Memory B cell (primary cell): Measurements from ENCODE around the gene LDLRAP1.
A peak's percentile ranks its signal among the peaks of the same experiment; 100 is the strongest.
"Not testable (repeated sequence)": the region's sequence is repeated elsewhere in the genome, so short reads cannot be mapped to it uniquely, and the experiment has no call there.

ENCODE experiments used
- ATAC-seq: fragments of 150-1000 bp; cut with Tn5 transposase; 2 replicates; pipeline ENCODE4 v1.10.0; 2021; ENCODE audit warnings: low read depth, mild to moderate bottlenecking, moderate library complexity
- DNase-seq, 2 donors: peaks; one replicate each; pipeline ENCODE4 v3.0.0; 2022; ENCODE audit warnings: low spot score in 2 of 2
- H3K27ac Mint-ChIP-seq: one replicate; pipeline ENCODE4 v1.8.0; 2022; ENCODE audit warnings: mild to moderate bottlenecking, moderate library complexity, mixed read lengths
- H3K27me3 Mint-ChIP-seq: one replicate; pipeline ENCODE4 v1.8.0; 2022; ENCODE audit warnings: mixed read lengths
- H3K36me3 Mint-ChIP-seq: one replicate; pipeline ENCODE4 v1.8.0; 2022; ENCODE audit warnings: mild to moderate bottlenecking, mixed read lengths
- H3K4me1 Mint-ChIP-seq: one replicate; pipeline ENCODE4 v1.8.0; 2022; ENCODE audit warnings: mixed read lengths
- H3K4me3 Mint-ChIP-seq: one replicate; pipeline ENCODE4 v1.8.0; 2022; ENCODE audit warnings: mild to moderate bottlenecking, moderate library complexity, mixed read lengths
- H3K9me3 Mint-ChIP-seq: one replicate; pipeline ENCODE4 v1.8.0; 2022; ENCODE audit warnings: mixed read lengths

Gene LDLRAP1

DNA sequence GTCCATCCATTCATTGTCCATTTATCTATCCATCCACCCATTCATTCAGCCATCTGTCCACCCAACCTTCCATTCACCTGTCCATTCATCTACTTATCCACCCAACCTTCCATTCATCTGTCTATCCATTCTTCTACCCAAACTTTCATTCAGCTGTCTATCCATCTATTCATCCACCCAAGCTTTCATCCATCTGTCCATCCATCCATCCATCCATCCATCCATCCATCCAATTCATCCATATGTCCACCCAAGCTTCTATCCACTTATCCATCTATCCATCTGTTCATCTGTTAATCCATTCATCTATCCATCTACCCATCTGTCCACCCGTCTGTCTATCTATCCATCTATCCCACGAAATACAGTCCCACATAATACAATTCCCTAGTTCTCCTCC, 51.6 kb downstream of the LDLRAP1 start:
- ATAC-seq (no peak), DNase-seq (no peak)
- peaks cover 6% of the 10 kb centered on the region for H3K4me1 Mint-ChIP-seq
- H3K4me3 Mint-ChIP-seq, result no peak overlapping the region
- H3K27me3 Mint-ChIP-seq, result peaks cover 14% of the 10 kb centered on the region
- no peak overlapping the region for H3K27ac Mint-ChIP-seq
- peaks cover 2% of the 10 kb centered on the region for H3K36me3 Mint-ChIP-seq
- peaks cover 3% of the 10 kb centered on the region for H3K9me3 Mint-ChIP-seq

DNA sequence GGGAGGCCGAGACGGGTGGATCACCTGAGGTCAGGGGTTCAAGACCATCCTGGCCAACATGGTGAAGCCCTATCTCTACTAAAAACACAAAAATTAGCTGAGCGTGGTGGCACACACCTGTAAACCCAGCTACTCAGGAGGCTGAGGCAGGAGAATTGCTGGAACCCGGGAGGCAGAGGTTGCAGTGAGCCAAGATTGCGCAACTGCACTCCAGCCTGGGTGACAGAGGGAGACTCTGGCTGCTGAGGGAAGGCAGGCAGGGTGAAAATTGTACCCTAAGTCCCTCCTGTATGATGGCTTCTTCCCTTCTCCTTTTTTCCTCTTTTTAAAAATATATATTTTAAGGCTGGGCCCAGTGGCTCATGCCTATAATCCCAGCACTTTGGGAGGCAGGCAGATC, 53.2 kb downstream of the LDLRAP1 start:
- DNase-seq, H3K9me3 Mint-ChIP-seq, H3K27ac Mint-ChIP-seq, H3K4me3 Mint-ChIP-seq, ATAC-seq, H3K36me3 Mint-ChIP-seq, H3K4me1 Mint-ChIP-seq: not testable (repeated sequence)
- H3K27me3 Mint-ChIP-seq, result peaks cover 14% of the 10 kb centered on the region

DNA sequence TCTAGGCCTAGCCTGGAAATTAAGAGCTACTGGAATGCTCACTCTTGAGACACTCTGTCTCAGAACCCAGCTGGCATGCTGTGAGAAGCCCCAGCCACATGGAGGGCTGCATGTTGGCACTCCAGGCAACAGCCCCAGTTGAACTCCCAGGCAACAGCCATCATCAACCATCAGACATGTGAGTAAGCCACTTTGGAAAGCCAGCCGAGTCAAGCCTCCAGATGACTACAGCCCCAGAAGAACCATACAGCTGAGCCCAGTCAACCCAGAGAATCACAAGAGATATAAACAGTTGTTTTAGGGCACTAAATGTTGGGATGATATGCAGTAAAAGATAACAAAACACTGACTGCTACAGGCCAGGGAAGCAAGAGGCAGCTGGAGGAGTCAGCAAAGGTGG, 55.5 kb downstream of the LDLRAP1 start:
- Mint-ChIP-seq H3K4me1 (peaks cover 12% of the 10 kb centered on the region), H3K27ac (no peak overlapping the region), H3K36me3 (peaks cover 2% of the 10 kb centered on the region), H3K9me3 (peaks cover 3% of the 10 kb centered on the region), H3K27me3 (peaks cover 18% of the 10 kb centered on the region), H3K4me3 (no peak overlapping the region)
- ATAC-seq (no peak), DNase-seq (no peak)

DNA sequence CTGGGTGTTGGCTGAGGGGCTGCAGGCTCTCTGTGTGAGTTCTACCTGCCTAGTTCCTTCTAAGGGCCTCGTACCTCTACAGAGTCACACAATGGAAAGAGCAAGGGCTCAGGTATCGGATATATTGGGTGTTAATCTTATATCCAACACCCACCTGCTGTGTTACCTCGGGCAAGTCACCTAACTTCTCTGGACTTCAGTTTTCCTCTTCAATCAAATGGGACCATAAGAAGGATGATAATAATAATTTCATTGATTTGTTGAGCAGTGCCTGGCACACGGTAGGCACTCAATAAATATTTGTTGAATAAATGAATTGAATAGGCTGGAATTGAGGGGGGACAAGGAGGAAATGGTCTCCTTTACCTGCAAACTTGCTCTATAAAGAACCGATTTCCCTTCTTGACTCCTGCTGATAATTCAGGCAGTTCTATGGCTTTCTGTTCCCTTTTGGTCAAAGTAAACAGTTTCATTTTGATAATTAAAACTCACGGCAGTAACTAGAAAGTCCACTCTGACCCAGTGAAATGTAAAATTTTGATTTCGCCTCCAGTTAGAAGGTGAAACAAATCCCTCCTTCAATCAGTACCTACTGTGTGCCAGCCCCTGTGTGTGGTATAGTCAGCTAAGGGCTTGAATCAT, 56.7 kb downstream of the LDLRAP1 start:
- no peak overlapping the region for H3K27ac Mint-ChIP-seq
- H3K36me3 Mint-ChIP-seq, result peaks cover 2% of the 10 kb centered on the region
- H3K9me3 Mint-ChIP-seq, result peaks cover 1% of the 10 kb centered on the region
- no peak overlapping the region for H3K4me3 Mint-ChIP-seq
- ATAC-seq (peak; percentile 45), DNase-seq (no peak)
- peaks cover 12% of the 10 kb centered on the region for H3K4me1 Mint-ChIP-seq
- H3K27me3 Mint-ChIP-seq, result peaks cover 13% of the 10 kb centered on the region

DNA sequence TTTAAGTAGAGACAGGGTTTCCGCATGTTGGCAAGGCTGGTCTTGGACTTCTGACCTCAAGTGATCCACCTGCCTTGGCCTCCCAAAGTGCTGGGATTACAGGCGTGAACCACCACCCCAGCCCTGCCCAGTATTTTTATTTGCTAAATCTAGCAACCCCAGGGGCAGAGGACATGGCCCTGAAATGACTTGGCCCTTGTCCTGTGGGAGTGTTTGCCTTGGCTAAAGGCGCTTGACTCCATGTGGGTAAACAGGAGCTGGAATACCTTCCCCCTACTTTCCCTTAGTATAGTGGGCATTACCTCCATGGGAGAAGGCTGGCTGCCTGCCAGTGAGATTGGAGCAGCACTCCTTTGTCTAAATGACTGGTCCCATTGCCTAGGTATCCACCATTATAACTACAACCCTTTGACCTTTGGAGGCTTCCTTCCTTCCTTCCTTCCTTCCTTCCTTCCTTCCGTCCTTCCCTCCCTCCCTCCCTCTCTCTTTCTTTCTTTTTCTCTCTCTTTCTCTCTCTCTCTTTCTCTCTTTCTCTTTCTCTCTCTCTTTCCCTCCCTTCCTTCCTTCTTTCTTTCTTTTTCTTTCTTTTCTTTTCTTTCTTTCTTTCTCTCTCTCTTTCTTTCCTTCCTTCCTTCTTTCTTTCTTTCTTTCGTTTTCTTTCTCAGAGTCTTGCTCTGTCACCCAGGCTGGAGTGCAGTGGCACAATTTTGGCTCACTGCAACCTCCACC, 57.7 kb downstream of the LDLRAP1 start:
- not testable (repeated sequence) for H3K36me3 Mint-ChIP-seq, ATAC-seq, H3K9me3 Mint-ChIP-seq, DNase-seq, H3K4me3 Mint-ChIP-seq, H3K27ac Mint-ChIP-seq
- peaks cover 13% of the 10 kb centered on the region for H3K27me3 Mint-ChIP-seq
- H3K4me1 Mint-ChIP-seq, result peaks cover 12% of the 10 kb centered on the region

DNA sequence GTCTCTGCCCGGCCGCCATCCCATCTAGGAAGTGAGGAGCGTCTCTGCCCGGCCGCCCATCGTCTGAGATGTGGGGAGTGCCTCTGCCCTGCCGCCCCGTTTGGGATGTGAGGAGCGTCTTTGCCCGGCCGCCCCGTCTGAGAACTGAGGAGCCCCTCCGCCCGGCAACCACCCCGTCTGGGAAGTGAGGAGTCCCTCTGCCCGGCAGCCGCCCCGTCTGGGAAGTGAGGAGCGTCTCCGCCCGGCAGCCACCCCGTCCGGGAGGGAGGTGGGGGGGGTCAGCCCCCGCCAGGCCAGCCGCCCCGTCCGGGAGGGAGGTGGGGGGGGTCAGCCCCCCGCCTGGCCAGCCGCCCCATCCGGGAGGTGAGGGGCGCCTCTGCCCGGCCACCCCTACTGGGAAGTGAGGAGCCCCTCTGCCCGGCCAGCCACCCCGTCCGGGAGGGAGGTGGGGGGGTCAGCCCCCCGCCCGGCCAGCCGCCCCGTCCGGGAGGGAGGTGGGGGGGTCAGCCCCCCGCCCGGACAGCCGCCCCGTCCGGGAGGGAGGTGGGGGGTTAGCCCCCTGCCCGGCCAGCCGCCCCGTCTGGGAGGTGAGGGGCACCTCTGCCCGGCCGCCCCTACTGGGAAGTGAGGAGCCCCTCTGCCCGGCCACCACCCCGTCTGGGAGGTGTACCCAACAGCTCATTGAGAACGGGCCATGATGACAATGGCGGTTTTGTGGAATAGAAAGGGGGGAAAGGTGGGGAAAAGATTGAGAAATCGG, 60.6 kb downstream of the LDLRAP1 start:
- not testable (repeated sequence) for ATAC-seq, H3K36me3 Mint-ChIP-seq, H3K9me3 Mint-ChIP-seq, DNase-seq, H3K27ac Mint-ChIP-seq, H3K4me3 Mint-ChIP-seq
- Mint-ChIP-seq H3K27me3 (peaks cover 15% of the 10 kb centered on the region), H3K4me1 (peaks cover 19% of the 10 kb centered on the region)

DNA sequence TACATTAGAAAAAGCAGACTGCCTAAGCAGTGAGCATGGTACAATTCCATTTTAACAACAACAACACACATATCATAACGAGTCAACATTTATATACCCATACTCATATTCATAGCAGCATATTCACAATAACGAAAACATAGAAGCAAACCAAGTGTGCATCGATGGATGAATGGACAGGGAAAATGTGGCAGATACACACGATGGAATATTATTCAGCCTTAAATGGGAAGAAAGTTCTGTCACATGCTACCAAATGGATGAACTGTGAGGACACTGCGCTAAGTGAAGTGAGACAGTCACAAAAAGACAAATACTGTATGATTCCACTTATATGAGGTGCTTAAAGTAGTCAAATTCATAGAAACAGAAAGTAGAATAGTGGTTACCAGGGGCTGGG, 63.7 kb downstream of the LDLRAP1 start:
- no peak overlapping the region for H3K4me3 Mint-ChIP-seq
- H3K36me3 Mint-ChIP-seq, result no peaks in the 10 kb centered on the region
- H3K4me1 Mint-ChIP-seq, result peaks cover 7% of the 10 kb centered on the region
- no peaks in the 10 kb centered on the region for H3K9me3 Mint-ChIP-seq
- no peak overlapping the region for H3K27ac Mint-ChIP-seq
- ATAC-seq (no peak), DNase-seq (no peak)
- peaks cover 18% of the 10 kb centered on the region for H3K27me3 Mint-ChIP-seq

DNA sequence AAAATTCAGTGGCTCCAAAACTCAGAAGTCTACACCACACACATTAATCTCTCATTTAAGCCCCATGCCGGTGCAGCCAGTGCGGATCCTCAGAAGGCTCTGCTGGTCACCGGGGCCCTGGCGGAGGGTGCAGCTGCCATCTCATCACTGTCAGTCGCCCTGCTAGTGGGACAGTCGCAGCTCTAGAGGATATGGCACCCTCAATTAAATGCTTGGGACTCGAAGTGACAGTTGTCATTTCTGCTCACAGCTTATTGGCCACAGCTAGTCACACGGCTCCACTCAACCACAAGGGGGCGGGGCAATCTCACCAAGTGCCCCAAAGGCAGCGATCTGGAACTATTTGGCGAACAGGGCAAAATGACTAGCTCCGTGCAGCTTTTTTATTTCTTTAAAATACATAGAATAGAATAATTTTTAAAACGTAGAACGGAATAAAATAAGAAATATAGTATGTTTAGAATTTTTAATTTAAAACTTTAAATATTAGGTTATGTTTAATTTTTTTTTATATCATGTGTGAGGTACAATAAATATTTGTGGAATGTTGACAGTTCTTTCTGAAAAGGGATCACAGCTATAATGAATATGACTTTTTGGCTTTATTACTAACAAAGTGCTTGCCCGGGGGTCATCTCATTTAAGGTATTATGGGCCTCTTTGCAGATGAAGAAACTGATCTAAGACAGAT, 65.2 kb downstream of the LDLRAP1 start:
- ATAC-seq (peak; percentile 99), DNase-seq (peak; percentile 73 to 79)
- Mint-ChIP-seq H3K9me3 (no peaks in the 10 kb centered on the region), H3K4me3 (peak overlapping the region; percentile 35), H3K36me3 (no peaks in the 10 kb centered on the region), H3K27ac (no peak overlapping the region), H3K4me1 (peaks cover 7% of the 10 kb centered on the region), H3K27me3 (peaks cover 19% of the 10 kb centered on the region)

DNA sequence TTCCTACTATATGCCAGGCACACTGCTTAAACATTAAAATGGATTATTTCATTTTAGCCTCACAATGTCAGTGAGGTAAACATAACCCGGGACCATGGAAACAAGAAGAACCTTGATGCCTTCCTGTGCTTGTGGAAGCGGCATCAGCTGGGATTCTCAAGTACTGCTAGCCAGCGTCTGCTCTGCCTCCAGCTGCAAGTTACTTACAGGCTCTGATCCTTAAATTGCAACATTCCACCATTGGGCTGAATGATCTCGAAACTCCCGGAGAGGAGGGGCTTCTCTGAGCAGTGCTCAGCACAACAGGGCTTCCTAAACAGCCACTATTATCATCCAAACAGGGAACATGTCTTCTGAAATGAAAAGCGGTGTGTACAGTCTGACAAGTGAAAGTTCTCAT, 66.5 kb downstream of the LDLRAP1 start:
- no peaks in the 10 kb centered on the region for H3K9me3 Mint-ChIP-seq
- H3K27ac Mint-ChIP-seq, result no peak overlapping the region
- DNase-seq (no peak), ATAC-seq (no peak)
- H3K36me3 Mint-ChIP-seq, result no peaks in the 10 kb centered on the region
- H3K4me1 Mint-ChIP-seq, result peaks cover 13% of the 10 kb centered on the region
- H3K4me3 Mint-ChIP-seq, result no peak overlapping the region
- H3K27me3 Mint-ChIP-seq, result peaks cover 19% of the 10 kb centered on the region

DNA sequence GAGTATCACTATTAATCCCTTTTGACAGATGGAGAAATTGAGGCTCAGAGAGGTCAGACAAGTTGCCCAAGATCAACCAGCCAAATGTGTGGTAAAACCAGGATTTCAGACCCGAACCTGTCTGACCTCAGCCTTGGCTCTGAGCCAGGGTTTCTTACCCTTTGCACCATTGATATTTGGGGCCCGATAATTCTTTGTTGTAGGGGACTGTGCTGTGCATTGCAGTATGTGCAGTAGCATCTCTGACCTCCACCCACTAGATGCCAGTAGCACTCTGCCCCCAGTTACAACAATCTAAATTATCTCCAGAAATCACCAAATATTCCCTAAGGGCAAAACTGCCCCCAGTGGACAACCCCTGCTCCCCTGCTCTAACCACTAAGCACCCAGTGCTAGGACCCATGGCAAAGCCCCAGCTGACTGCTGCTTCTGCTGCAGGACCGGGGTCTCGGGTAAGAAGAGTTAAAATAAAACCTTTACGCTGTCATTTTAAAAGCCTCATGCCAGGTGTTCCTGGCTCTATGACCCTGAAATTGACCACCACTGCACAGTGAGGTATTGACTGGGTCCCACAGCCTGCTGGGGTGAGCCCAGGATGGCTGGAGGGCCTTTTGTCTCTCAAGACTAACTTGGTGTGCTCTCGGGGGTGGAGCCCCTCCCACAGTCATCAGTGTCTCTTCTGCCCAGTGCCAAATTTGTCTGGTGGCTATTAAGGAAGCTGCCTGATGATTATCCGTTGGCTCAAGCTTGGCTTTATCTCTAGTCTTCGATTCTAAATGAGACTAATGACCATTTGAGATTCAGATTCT, 67.6 kb downstream of the LDLRAP1 start:
- H3K27me3 Mint-ChIP-seq, result peaks cover 18% of the 10 kb centered on the region
- no peaks in the 10 kb centered on the region for H3K36me3 Mint-ChIP-seq
- ATAC-seq, result no peak
- peaks cover 21% of the 10 kb centered on the region for H3K4me1 Mint-ChIP-seq
- no peaks in the 10 kb centered on the region for H3K9me3 Mint-ChIP-seq
- H3K4me3 Mint-ChIP-seq, result no peak overlapping the region
- DNase-seq, result no peak
- no peak overlapping the region for H3K27ac Mint-ChIP-seq

DNA sequence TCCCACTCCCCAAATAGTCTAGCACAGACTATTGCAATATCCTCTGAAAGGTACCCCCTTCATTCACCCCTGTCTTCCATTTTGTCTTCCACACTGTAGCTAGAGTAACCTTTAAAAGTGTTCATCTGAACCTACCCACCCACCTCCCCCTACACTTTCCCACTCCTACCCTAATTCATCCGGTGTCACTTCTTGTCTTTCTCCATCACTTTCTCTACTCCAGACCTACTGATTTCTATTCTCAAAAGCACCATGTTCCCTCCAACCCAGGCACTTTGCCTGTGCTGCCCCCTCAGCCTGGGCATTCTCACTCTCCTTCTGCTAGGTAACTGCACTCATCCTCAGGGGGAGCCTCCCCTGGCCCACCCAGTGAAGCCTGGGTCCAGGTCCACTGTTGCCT, 68.4 kb downstream of the LDLRAP1 start:
- ATAC-seq, result no peak
- H3K27ac Mint-ChIP-seq, result no peak overlapping the region

DNA sequence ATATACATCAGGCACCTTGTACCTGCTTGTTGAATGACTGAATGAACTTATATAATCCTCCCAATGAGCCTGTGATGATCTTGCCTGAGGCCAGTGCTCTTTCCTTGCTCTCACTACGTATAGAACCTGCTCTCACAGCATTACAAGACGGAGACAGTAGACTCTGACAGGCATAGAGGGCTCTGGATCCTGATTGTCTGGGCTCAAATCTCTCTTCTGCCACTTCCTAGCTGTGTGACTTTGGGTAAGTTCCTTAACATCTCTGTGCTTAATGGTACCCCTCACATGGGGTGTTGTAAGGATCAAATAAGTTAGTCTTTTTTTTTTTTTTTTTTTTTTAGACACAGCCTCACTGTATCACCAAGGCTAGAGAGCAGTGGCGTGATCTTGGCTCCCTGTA, 69.0 kb downstream of the LDLRAP1 start:
- Mint-ChIP-seq H3K9me3 (no peaks in the 10 kb centered on the region), H3K27me3 (peaks cover 11% of the 10 kb centered on the region)

More for the DNA sequence above, 68.4 kb downstream of the LDLRAP1 start:
- no peak overlapping the region for H3K4me3 Mint-ChIP-seq
- peaks cover 21% of the 10 kb centered on the region for H3K4me1 Mint-ChIP-seq
- peaks cover 16% of the 10 kb centered on the region for H3K27me3 Mint-ChIP-seq
- H3K9me3 Mint-ChIP-seq, result no peaks in the 10 kb centered on the region
- no peak for DNase-seq
- no peaks in the 10 kb centered on the region for H3K36me3 Mint-ChIP-seq

DNA sequence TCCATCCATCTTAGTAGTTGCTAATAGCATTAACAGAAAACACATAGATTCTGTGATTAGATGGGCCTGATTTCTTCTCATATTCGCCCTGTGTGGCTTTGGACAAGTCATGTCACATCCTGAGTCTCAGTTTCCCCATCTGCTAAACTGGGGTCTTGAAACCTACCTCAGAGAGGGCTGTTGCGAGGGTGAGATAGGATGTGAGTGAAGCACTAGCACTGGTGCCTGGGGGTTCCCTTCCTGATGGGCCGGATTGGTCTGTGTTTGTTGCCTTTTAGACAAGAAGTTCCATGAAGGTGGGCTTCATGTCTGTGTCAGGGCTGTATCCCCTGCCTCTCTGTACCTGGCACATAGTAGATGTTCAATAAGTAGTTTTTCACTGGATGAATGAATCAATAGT, 69.7 kb downstream of the LDLRAP1 start:
- DNase-seq, result no peak
- ATAC-seq, result no peak
- Mint-ChIP-seq H3K27me3 (peaks cover 10% of the 10 kb centered on the region), H3K4me3 (no peak overlapping the region), H3K27ac (no peak overlapping the region), H3K9me3 (no peaks in the 10 kb centered on the region), H3K36me3 (no peaks in the 10 kb centered on the region), H3K4me1 (peaks cover 18% of the 10 kb centered on the region)

More for the DNA sequence above, 69.0 kb downstream of the LDLRAP1 start:
- Mint-ChIP-seq H3K36me3 (no peaks in the 10 kb centered on the region), H3K4me3 (no peak overlapping the region), H3K27ac (no peak overlapping the region), H3K4me1 (peaks cover 18% of the 10 kb centered on the region)
- DNase-seq, result no peak
- no peak for ATAC-seq
